GM18520 (cell line): ENCODE data around the gene TNFRSF19.
"Not testable (repeated sequence)": the region's sequence is repeated elsewhere in the genome, so short reads cannot be mapped to it uniquely, and the experiment has no call there.

Experiments used
- ATAC-seq: cut with Tn5 transposase; IDR thresholded peaks from one replicate; pipeline ENCODE4 v1.9.1; 2021; ENCODE audit not compliant: unreplicated experiment

TNFRSF19 gene

DNA sequence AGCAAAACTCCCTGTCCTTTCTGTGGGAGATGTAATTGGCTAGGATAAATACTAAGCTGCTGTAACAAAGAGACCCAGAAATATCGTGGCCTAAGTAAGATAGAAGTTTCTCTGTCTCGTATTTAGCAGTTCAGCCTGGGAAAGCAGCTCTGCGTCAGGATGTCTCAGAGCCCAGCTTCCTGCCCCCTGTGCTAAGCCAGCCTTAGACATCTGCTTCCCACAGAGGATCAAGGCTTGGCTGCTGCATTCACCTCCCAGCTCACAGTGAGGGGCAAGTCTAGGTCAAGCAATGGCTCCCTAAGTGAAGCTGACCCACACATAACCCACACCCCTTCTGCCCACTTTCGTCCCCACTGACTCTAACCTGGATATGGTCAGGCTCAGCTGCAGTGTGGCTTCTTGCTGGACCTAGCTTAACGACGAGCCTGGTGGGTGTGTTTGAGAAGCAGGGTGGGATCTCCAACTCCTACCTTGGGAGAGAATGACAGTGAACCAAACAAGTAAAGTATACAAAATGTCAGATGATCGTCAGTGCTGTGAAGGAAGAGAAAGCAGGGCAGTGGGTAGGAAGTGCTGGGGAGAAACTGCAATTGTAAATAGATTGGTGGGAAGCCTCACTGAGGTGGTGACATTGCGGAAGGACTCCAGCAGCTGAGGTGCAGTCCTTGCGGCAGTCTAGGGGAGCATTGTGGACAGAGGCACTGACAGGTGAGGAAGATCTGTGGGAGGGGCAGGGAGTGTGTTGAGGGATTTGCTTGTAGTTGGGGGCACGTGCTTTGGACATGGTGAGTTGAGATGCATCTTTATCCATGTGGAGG is 82.9 kb downstream of the TNFRSF19 start:
- no peak for ATAC-seq

- ATAC-seq = no peak
These were observed 84.2 kb downstream of the TNFRSF19 start for GRCh38 chr13:23654111-23655110.

DNA sequence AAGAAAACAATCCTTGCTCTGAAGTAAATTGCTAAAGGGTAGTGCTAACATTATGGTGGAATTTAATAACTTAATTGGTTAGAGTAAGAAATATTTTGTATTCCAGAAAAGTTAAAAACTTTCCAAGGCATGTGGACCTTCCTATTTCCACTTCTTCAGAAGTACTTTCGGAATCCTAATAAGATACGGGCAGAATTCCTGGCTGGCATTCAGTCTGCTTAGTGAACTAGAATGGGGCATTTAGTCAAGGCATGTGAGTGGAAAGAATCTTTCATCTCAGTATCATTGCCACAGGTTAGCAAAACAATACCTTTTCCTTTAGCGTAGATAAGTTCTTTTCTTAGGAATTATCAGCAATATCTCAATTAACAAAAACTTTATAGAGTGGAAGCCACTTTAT is 85.1 kb downstream of the TNFRSF19 start:
- ATAC-seq = no peak

- no peak for ATAC-seq
These were observed 86.6 kb downstream of the TNFRSF19 start for GRCh38 chr13:23656637-23657371.

DNA sequence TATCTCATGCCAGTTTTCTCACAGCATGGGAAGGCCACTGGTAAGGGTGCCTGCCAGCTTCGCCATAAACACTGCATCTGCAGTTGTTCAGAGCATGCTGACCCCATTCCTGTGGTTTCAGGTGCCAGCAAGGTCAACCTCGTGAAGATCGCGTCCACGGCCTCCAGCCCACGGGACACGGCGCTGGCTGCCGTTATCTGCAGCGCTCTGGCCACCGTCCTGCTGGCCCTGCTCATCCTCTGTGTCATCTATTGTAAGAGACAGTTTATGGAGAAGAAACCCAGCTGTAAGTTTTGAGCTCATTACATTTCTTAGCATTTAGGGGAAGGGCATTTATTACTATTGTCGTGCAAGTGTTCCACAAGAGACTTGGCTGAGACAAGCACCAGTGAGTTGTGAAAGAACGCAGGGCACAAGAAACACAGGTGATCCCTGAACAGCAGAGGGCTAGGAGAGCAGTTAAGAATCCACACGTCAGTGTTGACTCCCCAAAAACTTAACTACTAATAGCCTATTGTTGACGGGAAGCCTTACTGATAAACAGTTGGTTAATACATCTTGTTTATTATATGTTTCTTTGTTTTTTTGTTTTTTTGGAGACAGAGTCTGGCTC is 88.8 kb downstream of the TNFRSF19 start:
- ATAC-seq = no peak

GRCh38 chr13:23660249-23660648 is 90.0 kb downstream of the TNFRSF19 start:
- ATAC-seq = no peak

- ATAC-seq = no peak
These were observed 96.4 kb downstream of the TNFRSF19 start for GRCh38 chr13:23666582-23666981.

DNA sequence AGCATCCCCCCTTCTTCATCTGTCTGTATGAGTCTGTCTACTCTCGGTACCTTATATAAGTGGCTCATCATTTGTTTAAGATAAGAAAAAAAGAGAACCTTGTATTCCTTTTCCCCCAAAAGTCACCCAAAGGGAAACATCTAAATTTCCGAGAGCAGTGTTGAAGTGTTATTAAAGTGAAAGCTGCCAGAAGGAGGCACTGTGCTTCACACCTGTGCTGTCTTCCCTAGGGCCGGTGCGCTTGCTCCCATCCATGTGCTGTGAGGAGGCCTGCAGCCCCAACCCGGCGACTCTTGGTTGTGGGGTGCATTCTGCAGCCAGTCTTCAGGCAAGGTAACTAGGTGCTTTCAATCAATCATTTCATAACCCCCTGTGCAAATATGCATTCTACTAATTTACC is 97.5 kb downstream of the TNFRSF19 start:
- no peak for ATAC-seq

GRCh38 chr13:23668562-23668961 is 98.3 kb downstream of the TNFRSF19 start:
- ATAC-seq = no peak

GRCh38 chr13:23670793-23671192 is 100.6 kb downstream of the TNFRSF19 start:
- no peak for ATAC-seq

DNA sequence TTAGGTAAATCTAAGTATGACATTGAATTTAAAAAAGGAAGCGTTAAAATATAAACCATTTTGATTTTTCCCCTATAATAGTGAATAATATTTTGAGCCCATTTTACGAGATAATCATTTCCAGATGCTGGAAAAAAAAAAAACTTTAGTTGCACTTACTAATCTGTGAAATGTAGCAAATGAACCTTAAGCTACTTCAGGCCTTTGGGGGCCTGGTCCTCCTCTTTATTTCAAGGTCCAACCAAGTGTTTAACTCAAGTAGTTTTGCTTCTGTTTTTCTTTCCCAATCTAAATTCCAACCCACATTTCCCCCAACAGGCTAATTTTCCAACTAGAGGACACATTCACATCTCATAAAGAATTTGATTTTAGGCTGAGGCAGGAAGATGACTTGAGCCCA is 101.2 kb downstream of the TNFRSF19 start:
- no peak for ATAC-seq

DNA sequence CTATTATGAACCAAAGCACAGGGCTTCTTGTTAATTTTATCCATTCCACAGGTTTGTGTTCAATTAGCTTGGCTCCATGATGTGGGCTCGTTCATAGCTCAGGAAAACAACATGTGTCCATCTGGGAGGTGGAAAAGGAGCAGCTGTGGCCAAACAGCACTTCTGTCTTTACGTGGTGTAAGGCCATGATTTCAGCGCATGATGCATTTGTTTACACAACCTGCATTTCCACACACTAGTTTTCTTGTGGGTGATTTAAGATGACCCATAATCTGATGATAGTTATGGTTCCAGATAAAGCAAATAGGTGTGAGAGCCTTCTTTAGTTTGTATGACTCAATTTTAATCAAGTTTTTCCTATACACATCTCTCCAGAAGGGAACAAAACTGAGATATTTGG is 101.7 kb downstream of the TNFRSF19 start:
- no peak for ATAC-seq

DNA sequence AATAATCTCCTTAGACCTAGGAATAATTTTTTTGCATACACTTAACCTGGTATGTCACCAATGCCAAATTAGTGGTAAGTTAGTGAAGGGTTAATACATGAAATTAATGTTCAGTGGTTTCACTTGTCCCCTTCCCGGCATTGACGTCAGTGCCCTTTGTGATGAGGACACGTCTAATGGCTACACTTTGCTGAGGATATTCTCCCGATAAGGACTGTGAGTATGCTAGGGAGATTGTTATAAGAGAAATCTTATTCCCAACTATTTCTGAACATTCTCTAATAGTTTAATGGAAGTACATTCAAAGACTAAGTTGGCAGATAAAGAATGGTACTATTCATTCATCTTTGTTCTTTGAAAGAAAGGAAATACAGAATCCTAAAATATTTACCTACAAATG is 102.4 kb downstream of the TNFRSF19 start:
- ATAC-seq = no peak

DNA sequence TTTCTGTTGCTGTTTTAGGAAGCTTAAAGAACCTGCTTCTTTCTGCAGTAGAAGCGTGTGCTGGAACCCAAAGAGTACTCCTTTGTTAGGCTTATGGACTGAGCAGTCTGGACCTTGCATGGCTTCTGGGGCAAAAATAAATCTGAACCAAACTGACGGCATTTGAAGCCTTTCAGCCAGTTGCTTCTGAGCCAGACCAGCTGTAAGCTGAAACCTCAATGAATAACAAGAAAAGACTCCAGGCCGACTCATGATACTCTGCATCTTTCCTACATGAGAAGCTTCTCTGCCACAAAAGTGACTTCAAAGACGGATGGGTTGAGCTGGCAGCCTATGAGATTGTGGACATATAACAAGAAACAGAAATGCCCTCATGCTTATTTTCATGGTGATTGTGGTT is 103.1 kb downstream of the TNFRSF19 start:
- no peak for ATAC-seq

DNA sequence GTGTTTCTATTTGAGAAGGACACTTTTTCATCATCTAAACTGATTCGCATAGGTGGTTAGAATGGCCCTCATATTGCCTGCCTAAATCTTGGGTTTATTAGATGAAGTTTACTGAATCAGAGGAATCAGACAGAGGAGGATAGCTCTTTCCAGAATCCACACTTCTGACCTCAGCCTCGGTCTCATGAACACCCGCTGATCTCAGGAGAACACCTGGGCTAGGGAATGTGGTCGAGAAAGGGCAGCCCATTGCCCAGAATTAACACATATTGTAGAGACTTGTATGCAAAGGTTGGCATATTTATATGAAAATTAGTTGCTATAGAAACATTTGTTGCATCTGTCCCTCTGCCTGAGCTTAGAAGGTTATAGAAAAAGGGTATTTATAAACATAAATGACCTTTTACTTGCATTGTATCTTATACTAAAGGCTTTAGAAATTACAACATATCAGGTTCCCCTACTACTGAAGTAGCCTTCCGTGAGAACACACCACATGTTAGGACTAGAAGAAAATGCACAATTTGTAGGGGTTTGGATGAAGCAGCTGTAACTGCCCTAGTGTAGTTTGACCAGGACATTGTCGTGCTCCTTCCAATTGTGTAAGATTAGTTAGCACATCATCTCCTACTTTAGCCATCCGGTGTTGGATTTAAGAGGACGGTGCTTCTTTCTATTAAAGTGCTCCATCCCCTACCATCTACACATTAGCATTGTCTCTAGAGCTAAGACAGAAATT is 103.8 kb downstream of the TNFRSF19 start:
- ATAC-seq = no peak

- ATAC-seq = no peak
These were observed 104.8 kb downstream of the TNFRSF19 start for GRCh38 chr13:23674795-23675640.

- ATAC-seq = not testable (repeated sequence)
These were observed 107.6 kb downstream of the TNFRSF19 start for GRCh38 chr13:23677679-23678288.

DNA sequence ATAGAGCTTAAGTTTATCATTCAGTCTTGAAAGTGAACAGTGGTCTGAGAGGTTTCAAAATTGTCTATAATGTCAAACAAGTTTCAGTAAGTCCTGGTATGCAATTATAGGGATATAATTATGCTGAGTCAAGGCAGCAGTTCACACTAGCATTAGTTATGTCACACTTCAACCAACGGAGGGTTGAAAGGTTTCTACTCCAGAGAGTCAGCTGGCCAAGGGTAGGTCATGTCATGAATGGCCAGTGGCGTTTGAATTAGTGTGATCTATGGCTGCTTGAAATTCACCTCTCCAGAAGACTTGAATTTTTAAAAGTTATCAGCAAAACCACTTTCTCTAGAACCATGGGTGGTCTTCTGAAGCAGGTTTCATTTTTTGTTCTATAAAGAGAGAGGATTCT is 108.6 kb downstream of the TNFRSF19 start:
- ATAC-seq = no peak

GRCh38 chr13:23679220-23679619 is 109.0 kb downstream of the TNFRSF19 start:
- ATAC-seq = no peak
